AG04449 (cell line): ENCODE measurements around the gene NEK9.

Source experiments
- CTCF ChIA-PET: fragments of 350-600 bp; formaldehyde crosslinking; extraction: SDS; loops from one replicate; lab custom pipeline; 2021; ENCODE audit warnings: antibody characterized with exemption; lab: Yijun Ruan, JAX
- POLR2A ChIA-PET: fragments of 400-600, 350-600 bp; formaldehyde crosslinking; extraction: SDS; loops from one replicate; lab custom pipeline; 2020; ENCODE audit warnings: antibody characterized with exemption, inconsistent platforms; lab: Yijun Ruan, JAX
- DNase-seq: peaks from one replicate; pipeline ENCODE4 v3.0.0-alpha.2; 2010; ENCODE audit warnings: low read depth, low spot score
- H3K4me3 ChIP-seq: 2 replicates; pipeline ENCODE4 v1.5.1; 2011; ENCODE audit warnings: low read depth, mild to moderate bottlenecking, control low read depth, low read length
- TF ChIP-seq, protein P1 (sequence below): IDR thresholded peaks from one replicate; pipeline ENCODE4 v1.5.1; 2011; ENCODE audit warnings: mild to moderate bottlenecking, moderate library complexity, low read length, control low read depth, inconsistent platforms; ENCODE audit not compliant: insufficient read depth; ENCODE audit errors: missing control alignments

Gene NEK9

DNA sequence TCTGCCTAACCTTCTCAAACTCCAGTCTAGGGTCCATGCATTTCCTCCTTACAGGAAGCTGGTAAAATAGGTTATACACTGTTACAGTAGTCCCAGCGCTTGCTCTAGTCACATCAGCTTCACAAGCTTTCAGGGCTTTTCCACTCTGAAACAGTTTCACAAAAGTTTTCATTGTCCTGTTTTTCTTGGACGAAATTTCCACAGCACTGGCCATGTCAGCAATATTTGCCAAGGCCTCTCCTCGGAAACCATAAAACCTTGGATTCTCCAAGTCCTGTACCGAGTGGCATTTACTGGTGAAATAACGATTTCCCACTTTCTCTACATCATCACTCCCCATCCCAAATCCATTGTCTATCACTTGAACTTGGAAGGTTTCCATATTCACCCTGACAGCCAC is 77.7 kb downstream of the NEK9 start:
- POLR2A ChIA-PET: interaction anchor here (0.7 kb wide), 1 partner anchor 24 kb away, joined by 3 read pairs; no protein-coding TSS in a partner anchor
- CTCF ChIA-PET: interaction anchor here (1.1 to 1.9 kb wide), 5 partner anchors 13 to 144 kb away, joined by 3 to 9 read pairs (median 3); no protein-coding TSS in a partner anchor
- TF ChIP-seq, protein P1, sequence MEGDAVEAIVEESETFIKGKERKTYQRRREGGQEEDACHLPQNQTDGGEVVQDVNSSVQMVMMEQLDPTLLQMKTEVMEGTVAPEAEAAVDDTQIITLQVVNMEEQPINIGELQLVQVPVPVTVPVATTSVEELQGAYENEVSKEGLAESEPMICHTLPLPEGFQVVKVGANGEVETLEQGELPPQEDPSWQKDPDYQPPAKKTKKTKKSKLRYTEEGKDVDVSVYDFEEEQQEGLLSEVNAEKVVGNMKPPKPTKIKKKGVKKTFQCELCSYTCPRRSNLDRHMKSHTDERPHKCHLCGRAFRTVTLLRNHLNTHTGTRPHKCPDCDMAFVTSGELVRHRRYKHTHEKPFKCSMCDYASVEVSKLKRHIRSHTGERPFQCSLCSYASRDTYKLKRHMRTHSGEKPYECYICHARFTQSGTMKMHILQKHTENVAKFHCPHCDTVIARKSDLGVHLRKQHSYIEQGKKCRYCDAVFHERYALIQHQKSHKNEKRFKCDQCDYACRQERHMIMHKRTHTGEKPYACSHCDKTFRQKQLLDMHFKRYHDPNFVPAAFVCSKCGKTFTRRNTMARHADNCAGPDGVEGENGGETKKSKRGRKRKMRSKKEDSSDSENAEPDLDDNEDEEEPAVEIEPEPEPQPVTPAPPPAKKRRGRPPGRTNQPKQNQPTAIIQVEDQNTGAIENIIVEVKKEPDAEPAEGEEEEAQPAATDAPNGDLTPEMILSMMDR: no peak
- no peak for DNase-seq
- H3K4me3 ChIP-seq: no peak overlapping the region

DNA sequence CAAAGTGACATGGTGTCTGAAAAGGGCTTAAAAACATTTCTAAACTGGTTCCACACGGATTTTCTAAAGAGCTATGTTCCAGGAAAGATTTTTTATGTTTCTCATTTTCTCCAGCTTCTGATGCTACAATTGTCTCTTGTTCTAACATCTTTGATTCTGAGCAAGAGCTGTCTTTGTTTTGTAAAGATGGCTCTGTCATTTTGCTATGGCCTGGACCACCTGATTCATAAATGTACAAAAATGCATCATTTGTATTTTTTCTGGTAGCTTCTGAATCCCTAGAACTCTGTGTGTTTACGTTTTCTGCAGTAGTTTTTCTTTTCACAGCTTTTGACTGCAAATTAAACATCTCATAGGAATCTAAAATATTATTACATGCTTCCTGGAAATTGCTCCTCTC is 78.7 kb downstream of the NEK9 start:
- no peak for DNase-seq
- ChIA-PET CTCF (interaction anchor here (1.5 to 1.9 kb wide), 2 partner anchors 40 to 143 kb away, joined by 4 to 9 read pairs; no protein-coding TSS in a partner anchor), POLR2A (no interaction called here)
- TF ChIP-seq, protein P1: no peak
- no peak overlapping the region for H3K4me3 ChIP-seq

DNA sequence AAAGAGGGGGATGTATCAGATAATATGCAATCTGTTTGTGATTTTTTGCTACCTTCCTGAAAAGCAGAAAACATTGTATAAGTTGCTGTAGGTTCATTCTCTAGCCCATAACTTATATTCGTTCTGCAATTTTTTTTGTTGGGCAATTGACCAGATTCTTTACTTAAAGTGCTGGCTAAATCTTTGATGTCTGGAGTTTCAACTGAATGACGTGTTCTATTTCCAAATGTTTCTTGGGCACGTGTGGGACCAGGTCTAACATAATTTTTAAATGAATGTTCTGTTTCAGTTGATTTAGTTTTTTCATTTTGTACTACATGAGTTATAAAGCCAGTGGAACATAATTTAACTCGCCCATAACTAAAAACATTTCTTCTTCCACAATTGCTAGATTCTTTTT is 79.3 kb downstream of the NEK9 start:
- ChIA-PET CTCF (no interaction called here), POLR2A (no interaction called here)
- no peak overlapping the region for H3K4me3 ChIP-seq
- no peak for DNase-seq
- TF ChIP-seq, protein P1: no peak

DNA sequence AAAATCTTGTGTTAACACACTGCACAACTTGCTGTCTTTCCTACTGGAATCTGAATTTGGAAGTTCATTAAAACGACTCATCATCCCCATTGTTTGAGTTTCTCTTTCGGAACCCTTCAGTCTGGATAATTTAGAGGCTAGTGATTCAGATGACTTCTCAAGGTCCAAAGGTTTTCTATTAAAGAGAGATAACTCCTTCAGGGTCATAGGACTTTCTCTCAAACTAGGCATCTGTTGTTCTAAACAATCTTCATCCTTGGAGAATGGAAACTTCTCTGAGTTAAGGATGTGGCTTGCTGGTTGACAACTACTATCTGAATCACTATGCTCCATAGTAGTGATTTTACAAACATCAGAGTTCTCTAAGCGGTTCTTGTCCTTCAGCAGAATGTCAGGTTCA is 79.9 kb downstream of the NEK9 start:
- no peak for DNase-seq
- H3K4me3 ChIP-seq: no peak overlapping the region
- ChIA-PET POLR2A (no interaction called here), CTCF (no interaction called here)
- TF ChIP-seq, protein P1: no peak

DNA sequence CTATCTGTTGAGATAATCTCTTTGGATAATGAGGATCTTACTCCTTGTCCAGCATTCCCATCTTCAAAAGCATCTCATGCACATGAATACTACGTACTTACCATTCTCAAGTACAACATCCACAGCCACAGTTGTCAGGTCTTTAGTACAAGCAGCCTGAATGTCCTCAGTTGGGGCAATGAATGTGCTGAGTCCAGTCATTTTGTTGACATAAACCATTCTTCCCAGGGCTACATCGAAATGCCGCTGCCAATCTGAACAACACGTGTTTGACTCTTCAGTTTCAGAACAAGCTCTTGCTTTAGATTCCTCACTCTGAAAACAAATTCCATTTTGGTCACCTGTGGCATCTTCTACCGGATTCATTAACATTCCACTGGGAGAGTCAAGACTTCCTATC is 80.6 kb downstream of the NEK9 start:
- no peak for DNase-seq
- H3K4me3 ChIP-seq: no peak overlapping the region
- POLR2A ChIA-PET: no interaction called here
- TF ChIP-seq, protein P1: no peak
- CTCF ChIA-PET: no interaction called here

DNA sequence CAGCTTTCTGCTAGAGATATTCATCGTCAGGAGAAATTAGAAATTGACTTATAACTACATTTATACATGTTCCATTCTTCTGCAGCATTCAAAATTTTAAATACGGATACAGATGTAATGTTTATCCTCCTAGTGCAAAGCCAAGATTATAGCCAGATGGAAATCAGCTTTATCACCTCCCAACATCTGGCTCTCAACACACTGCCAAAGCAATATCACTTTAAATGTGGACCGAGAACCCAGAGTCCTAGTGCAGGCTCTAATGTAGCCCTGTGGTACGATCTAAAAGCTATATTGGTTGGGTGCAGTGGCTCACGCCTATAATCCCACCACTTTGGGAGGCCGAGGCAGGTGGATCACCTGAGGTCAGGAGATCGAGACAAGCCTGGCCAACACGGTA is 82.1 kb downstream of the NEK9 start:
- CTCF ChIA-PET: interaction anchor here (1.1 kb wide), 1 partner anchor 444 kb away, joined by 3 read pairs; no protein-coding TSS in a partner anchor
- no peak for DNase-seq
- H3K4me3 ChIP-seq: no peak overlapping the region
- POLR2A ChIA-PET: no interaction called here
- TF ChIP-seq, protein P1: no peak
